ENCODE data around the gene NT5M.
A peak's percentile ranks its signal among the peaks of the same experiment; 100 is the strongest.

The NT5M gene

GRCh38 chr17:17351356-17351891, 48.3 kb downstream of the NT5M start:
- no peak for TF ChIP-seq CTCF (conservative IDR thresholded peaks at IDR 0.05; ENCODE audit: control insufficient read depth, insufficient read depth, low read depth, low read length)
- no peak overlapping the region for H3K4me3 ChIP-seq (ENCODE audit: control insufficient read depth, low read depth, low read length)
- no peak for DNase-seq (ENCODE audit: low read depth)

DNA sequence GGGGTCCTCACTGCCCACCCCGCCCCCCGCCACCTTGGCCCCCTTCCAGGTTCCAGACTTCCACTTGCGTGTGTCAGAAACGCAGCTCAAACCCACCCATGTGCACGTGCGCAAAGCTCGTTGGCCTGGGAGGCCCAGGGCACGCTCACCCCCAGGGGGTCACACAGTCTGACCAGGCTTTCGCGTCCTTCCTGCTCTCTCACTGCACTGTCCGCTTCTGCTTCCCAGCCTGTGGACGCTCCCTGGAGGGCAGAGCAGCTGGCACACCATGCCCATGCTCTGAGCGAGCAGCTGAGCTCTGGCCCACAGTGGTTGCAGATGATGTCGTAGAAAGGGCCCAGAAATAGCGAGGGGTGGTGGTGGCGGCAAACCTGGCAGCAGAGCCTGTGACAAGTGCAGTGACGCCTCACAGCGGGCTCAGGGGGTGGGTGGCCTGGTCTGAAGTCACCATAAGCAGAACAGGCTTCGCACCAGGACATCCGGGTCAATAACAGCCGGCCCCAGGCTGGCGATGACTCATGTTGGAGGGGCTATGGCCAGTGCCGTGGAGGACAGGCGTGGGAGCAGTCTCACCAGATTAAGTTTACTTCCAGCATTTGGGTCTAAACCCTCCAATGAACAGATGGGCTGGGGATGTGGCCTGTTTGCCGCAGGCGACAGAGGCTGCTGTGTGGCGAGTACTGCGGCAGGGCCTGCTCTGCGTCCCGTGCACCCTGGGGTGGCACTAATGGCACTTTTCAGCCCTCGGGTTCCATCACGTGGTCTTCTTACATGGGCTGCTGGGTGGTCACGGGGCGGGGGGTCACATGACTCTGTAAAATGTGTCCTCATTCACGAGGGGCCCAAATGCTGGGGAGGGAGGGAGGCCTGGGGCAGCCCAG, 49.0 kb downstream of the NT5M start:
- peak; percentile 61 for DNase-seq (ENCODE audit: low read depth)
- no peak for TF ChIP-seq CTCF (conservative IDR thresholded peaks at IDR 0.05; ENCODE audit: control insufficient read depth, insufficient read depth, low read depth, low read length)

GRCh38 chr17:17352836-17353624, 49.9 kb downstream of the NT5M start:
- H3K4me3 ChIP-seq (ENCODE audit: control insufficient read depth, low read depth, low read length) = no peak overlapping the region
- no peak for DNase-seq (ENCODE audit: low read depth)
- no peak for TF ChIP-seq CTCF (conservative IDR thresholded peaks at IDR 0.05; ENCODE audit: control insufficient read depth, insufficient read depth, low read depth, low read length)

More for the DNA sequence above, 49.0 kb downstream of the NT5M start:
- H3K4me3 ChIP-seq (ENCODE audit: control insufficient read depth, low read depth, low read length) = no peak overlapping the region

GRCh38 chr17:17353625-17354484, 50.7 kb downstream of the NT5M start:
- TF ChIP-seq CTCF (conservative IDR thresholded peaks at IDR 0.05; ENCODE audit: control insufficient read depth, insufficient read depth, low read depth, low read length) = no peak
- no peak for DNase-seq (ENCODE audit: low read depth)
- H3K4me3 ChIP-seq (ENCODE audit: control insufficient read depth, low read depth, low read length) = no peak overlapping the region

- no peak overlapping the region for H3K4me3 ChIP-seq (ENCODE audit: control insufficient read depth, low read depth, low read length)
- TF ChIP-seq CTCF (conservative IDR thresholded peaks at IDR 0.05; ENCODE audit: control insufficient read depth, insufficient read depth, low read depth, low read length) = peak; percentile 75
- peak; percentile 62 for DNase-seq (ENCODE audit: low read depth)
These were observed 51.6 kb downstream of the NT5M start for GRCh38 chr17:17354560-17355349.
